ENCODE results near the gene S100A3.
A peak's percentile ranks its signal among the peaks of the same experiment; 100 is the strongest.

S100A3 gene

DNA sequence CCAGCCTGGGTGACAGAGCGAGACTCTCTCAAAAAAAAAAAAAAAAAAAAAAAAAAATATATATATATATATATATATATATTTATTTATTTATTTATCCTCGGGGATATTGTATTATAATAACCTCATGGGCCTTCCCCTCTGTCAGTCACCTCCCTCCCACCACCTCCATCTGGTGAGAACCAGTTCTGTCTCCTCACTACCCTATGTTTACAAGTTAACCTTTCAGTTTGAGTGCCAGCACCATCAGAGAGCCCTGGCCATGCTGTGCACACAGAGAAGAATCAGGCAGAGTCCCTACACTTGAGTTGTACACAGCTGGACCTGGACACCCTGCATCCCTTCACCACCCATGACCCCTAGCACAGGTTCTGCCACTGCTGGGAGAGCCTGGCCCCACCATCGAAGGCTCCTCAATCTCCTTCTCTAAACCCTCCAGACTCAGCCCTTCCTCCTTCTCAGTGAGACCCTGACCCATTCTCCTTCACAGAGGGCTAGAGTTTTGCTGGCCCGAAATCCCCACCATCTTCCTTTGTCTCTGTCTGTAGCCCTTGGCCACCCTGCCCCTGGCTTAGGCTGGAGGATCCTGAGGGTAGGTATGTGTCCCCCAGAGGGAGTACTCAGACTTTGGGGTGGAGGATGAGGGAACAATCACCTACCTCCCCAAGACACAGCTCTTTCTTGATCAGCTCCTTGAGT lies 9.5 kb downstream of the S100A3 start:
- TF ChIP-seq, protein P1, sequence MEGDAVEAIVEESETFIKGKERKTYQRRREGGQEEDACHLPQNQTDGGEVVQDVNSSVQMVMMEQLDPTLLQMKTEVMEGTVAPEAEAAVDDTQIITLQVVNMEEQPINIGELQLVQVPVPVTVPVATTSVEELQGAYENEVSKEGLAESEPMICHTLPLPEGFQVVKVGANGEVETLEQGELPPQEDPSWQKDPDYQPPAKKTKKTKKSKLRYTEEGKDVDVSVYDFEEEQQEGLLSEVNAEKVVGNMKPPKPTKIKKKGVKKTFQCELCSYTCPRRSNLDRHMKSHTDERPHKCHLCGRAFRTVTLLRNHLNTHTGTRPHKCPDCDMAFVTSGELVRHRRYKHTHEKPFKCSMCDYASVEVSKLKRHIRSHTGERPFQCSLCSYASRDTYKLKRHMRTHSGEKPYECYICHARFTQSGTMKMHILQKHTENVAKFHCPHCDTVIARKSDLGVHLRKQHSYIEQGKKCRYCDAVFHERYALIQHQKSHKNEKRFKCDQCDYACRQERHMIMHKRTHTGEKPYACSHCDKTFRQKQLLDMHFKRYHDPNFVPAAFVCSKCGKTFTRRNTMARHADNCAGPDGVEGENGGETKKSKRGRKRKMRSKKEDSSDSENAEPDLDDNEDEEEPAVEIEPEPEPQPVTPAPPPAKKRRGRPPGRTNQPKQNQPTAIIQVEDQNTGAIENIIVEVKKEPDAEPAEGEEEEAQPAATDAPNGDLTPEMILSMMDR (IDR thresholded peaks at IDR 0.05; ENCODE audit: insufficient read depth, low read length, missing control alignments) = no peak
- ChIA-PET CTCF (interaction anchor here (1.3 to 5.7 kb wide), 4 partner anchors 13 to 88 kb away, joined by 5 to 50 read pairs (median 8); partner anchors contain the start of genes S100A13 and S100A2), POLR2A (interaction anchor here (1.0 to 2.9 kb wide), 2 partner anchors 27 to 28 kb away, joined by 3 to 14 read pairs; partner anchors contain the start of gene S100A2)
- DNase-seq (ENCODE audit: low read depth, low spot score) = no peak
- no peak overlapping the region for H3K4me3 ChIP-seq (ENCODE audit: low read depth, low read length)

DNA sequence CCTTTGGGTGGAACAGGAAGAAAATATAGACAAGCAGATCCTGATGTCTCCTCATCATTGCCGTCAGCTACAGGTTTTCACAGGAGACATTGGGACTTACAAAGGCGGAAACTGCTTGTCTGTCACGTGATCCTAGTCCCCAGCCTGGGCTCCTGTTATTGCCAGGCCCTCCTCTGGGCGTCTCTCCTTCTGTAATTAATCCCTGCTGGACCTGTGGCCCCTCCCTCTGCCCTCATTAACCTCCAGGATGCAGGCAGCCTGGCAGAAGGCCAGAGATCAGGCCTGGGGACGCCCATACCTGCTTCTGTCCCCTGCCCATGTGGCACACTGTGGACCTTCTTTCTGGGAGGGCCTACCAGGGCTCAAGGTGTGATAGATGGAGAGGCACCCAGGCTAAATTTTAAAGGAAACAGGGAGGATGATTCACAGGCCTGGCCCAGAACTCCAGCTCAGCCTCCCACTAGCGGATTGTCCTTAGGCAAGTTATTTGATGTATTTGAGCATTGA lies 10.7 kb downstream of the S100A3 start:
- no peak overlapping the region for H3K4me3 ChIP-seq (ENCODE audit: low read depth, low read length)
- ChIA-PET POLR2A (interaction anchor here (0.6 kb wide), 2 partner anchors 32 to 128 kb away, joined by 3 read pairs; no protein-coding TSS in a partner anchor), CTCF (interaction anchor here (0.9 to 5.7 kb wide), 4 partner anchors 14 to 89 kb away, joined by 3 to 50 read pairs (median 6); partner anchors contain the start of gene S100A13)
- DNase-seq (ENCODE audit: low read depth, low spot score) = no peak
- TF ChIP-seq, protein P1 (IDR thresholded peaks at IDR 0.05; ENCODE audit: insufficient read depth, low read length, missing control alignments) = no peak

DNA sequence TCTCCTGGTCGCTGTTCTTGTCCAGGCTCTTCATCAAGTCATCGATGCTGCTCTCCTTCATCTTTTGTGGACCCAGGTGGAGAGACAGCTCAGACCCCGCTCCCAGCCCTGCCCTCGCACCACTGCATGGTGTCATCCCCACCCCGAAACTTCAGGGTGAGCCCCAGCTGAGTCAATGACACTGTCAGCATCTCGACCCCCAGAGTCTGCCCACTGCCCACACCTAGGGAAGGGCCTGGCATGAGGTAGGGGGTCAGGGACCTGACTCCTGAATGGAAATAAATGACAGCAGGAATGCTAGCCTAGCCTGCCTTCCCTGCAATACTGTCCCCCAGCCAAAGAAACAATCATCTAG lies 11.7 kb downstream of the S100A3 start:
- POLR2A ChIA-PET = no interaction called here
- DNase-seq (ENCODE audit: low read depth, low spot score) = no peak
- H3K4me3 ChIP-seq (ENCODE audit: low read depth, low read length) = no peak overlapping the region
- CTCF ChIA-PET = interaction anchor here (5.7 kb wide), 1 partner anchor 33 kb away, joined by 50 read pairs; no protein-coding TSS in a partner anchor
- TF ChIP-seq, protein P1 (IDR thresholded peaks at IDR 0.05; ENCODE audit: insufficient read depth, low read length, missing control alignments) = no peak

DNA sequence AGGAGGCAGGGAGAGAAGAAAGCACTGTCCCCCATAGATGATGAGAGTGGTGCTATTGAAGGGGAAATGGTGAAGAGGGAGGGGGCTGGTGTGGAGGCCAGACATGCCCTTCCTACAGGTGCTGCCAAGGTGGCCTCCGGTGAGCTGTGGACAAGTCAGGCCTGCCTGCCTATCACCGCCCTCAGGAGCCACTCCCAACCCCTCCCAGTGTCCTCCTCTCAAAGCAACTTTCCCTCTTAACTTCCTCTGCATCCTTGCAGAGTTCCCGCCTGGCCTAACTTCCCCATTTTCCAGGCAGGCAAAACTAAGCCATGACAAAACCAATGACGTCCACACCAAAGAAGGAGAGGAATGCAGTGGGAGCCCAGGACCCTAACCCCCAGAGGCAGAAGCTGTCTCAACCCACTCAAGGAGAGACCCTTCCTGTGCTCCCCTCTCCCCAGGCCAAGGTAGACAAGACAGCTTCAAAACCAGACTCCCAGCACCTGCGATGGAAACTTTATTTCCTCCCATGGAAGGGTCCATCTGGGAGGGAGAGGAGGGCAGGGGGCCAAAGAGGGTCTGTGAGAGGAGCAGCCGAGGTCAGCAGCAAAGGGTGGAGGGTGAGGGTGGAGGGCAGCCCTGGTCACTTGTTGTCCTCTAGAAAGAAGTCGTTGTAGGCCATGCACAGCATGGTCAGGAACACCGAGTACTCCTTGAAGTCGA lies 12.2 kb downstream of the S100A3 start:
- DNase-seq (ENCODE audit: low read depth, low spot score) = no peak
- CTCF ChIA-PET = interaction anchor here (5.7 to 14.8 kb wide), 5 partner anchors 9 to 34 kb away, joined by 50 to 333 read pairs (median 97); partner anchors contain the start of genes S100A2, S100A3 and S100A4
- POLR2A ChIA-PET = interaction anchor here (1.0 to 5.5 kb wide), 10 partner anchors 8 to 90 kb away, joined by 3 to 128 read pairs (median 16); partner anchors contain the start of genes S100A13, S100A16, S100A2 and S100A4
- TF ChIP-seq, protein P1 (IDR thresholded peaks at IDR 0.05; ENCODE audit: insufficient read depth, low read length, missing control alignments) = no peak
- H3K4me3 ChIP-seq (ENCODE audit: low read depth, low read length) = peak overlapping the region; percentile 99; the same call in 1 of the 2 replicates

DNA sequence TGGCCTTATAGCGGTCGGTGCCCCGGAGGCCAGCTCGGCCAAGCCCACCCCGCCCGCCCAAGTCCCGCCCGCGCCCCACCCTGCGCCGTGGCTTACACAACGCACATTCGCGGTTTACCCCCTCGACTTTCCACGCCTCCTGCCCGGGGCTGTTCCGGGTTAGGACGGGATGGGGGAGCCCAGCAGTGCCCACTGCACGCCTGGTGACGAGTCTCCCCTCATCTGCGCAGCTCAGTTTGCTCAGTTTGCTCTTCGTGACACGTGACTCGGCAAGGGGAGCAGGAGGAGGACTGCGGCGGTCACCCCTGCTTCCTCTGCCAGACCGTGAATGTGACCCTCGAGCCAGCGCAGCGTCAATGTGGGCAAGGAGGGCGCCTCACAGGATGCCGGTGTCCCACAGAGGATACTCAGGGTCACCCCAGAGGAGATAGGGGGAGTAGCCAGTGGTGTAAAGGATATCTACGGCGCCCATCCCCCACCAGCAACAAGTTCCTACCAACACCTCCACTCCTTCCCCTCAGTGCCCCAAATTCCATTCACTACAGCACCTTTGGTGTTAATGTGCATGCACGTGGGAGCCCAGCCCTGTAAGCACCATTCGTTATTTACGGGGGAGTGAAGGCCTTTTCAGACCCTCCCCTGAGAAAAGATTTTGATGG lies 12.9 kb downstream of the S100A3 start:
- POLR2A ChIA-PET = interaction anchor here (0.6 to 5.5 kb wide), 16 partner anchors 9 to 98 kb away, joined by 3 to 128 read pairs (median 4); partner anchors contain the start of genes CHTOP, S100A13, S100A16 and S100A2
- CTCF ChIA-PET = interaction anchor here (1.2 to 14.8 kb wide), 7 partner anchors 10 to 184 kb away, joined by 3 to 333 read pairs (median 80); partner anchors contain the start of genes S100A1, S100A13, S100A2 and S100A3
- H3K4me3 ChIP-seq (ENCODE audit: low read depth, low read length) = peak overlapping the region; percentile 99
- TF ChIP-seq, protein P1 (IDR thresholded peaks at IDR 0.05; ENCODE audit: insufficient read depth, low read length, missing control alignments) = no peak
- DNase-seq (ENCODE audit: low read depth, low spot score) = no peak
